GM12891 (cell line): ENCODE measurements around the gene ANO10.

Experiments used
- DNase-seq: peaks from one replicate; pipeline ENCODE4 v3.0.0; 2011; ENCODE audit warnings: low spot score; ENCODE audit not compliant: insufficient read length
- FAIRE-seq: peaks from 2 replicates; lab custom pipeline; 2011; peaks lifted over from hg19 to GRCh38; lab: Jason Lieb, UNC
- PAX5 ChIP-seq: IDR thresholded peaks from 2 replicates; pipeline ENCODE4 v1.6.1; 2011; ENCODE audit warnings: low read length, moderate library complexity, mild to moderate bottlenecking; ENCODE audit not compliant: insufficient read depth, severe bottlenecking
- POLR2A ChIP-seq: IDR thresholded peaks from 2 replicates; pipeline ENCODE4 v1.6.1; 2011; ENCODE audit warnings: low read depth, low read length, control low read depth
- POLR2AphosphoS5 ChIP-seq: IDR thresholded peaks from 2 replicates; pipeline ENCODE4 v1.6.1; 2011; ENCODE audit warnings: low read depth, low read length, control low read depth
- POU2F2 ChIP-seq: IDR thresholded peaks from 2 replicates; pipeline ENCODE4 v1.6.1; 2011; ENCODE audit warnings: low read depth, mild to moderate bottlenecking, control low read depth, low read length, moderate library complexity
- SPI1 ChIP-seq: IDR thresholded peaks from 2 replicates; pipeline ENCODE4 v1.6.1; 2011; ENCODE audit warnings: low read depth, low read length, control low read depth
- TAF1 ChIP-seq: IDR thresholded peaks from 2 replicates; pipeline ENCODE4 v1.6.1; 2011; ENCODE audit warnings: low read depth, low read length, control low read depth

Gene ANO10

DNA sequence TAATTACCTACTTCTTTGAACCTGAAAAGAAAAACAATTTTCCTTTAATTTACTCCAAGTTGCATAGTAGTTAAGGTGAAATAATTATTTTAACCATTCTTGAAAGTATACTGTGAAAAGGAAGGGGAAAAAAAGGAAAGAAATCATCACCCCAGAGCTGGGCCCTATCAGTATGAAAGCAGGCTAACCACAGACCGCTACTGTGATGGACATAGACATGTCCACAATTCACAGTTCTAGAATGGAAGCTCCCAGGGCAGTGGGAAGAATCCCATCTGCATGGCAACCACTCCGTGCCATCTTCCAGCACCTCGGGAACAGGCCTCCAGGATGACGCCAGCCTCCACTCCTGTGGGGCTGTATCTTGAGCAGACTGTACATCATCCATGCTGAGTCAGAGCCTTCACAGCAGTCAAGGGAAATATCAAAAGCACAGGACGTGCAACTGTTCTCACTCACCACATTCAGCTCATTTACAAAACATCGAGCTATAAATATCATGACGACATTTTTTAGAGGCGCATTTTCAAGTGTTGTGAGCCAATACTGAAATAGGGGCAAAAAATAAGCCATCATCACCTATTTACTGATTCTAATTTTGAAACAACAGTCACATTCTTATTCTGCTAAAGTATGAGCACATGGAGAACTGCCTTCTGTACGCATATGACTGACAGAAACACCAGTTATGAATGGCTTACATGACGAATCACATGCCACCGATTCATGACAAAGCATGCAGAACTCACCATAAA lies 215.7 kb downstream of the ANO10 start:
- TF ChIP-seq POLR2A (no peak), SPI1 (no peak), TAF1 (no peak), POLR2AphosphoS5 (no peak), PAX5 (no peak), POU2F2 (no peak)
- FAIRE-seq (no peak), DNase-seq (no peak)

DNA sequence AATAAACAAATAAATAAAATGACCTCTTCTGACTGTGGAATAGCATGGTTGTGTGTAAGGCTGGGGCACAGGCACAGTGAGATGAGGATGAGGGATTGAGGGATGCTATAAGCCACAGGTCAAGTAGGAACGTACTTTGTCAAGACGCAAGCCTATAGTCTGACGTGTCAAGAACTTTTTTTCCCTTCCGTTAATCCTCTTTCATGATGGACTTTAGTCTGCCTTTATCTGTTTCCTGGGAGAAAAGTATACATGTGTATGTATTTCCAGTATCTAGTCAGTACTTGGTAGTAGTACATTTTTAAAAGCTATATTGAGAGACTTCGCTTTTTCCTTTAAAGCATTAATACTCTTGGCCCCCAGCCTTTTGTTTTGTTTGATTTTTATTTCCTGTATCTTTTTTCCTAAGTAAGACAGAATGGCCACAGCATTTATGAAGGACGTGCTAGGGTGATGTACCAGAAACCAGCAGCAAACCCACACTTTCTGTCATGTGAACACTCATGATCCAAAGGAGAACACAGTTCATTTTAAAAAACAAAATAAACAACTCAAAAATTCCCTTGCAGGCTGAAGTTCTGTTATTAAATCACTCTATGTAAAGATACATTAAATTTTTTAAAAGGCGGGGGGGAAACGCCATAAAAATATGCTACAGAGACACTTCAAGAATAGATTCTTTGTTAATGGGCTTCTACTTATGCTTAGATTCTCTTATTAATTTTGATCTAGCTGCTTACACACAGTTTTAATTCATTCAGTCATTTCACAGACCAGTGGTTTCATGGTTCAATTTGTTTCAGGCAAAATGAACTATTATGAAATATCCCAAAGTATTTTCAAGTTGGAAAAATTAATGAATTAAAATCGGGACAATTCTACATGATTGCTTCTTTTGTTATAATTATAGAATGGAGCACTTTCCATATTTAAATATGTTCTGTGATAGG lies 220.8 kb downstream of the ANO10 start:
- FAIRE-seq (no peak), DNase-seq (no peak)
- TF ChIP-seq SPI1 (no peak), PAX5 (no peak), TAF1 (no peak), POLR2AphosphoS5 (no peak), POU2F2 (no peak), POLR2A (no peak)

DNA sequence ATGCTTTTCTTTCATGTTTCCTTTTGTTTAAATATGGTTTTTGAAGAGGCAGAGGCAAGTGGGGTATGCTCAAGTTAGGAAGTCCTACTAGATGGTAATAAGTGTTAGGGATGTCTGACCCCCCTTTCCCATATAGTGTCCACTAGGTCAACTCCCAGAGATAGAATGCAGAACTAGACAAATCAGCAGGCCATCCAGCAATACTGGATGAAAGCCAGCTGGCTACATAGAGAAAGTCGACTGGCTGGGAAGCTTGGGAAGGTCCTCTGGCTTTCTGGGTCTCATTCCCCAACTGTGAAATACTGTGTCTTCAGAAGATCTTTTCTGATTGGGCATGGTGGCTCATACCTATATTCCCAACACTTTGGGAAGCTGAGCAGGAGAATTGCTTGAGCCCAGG lies 221.6 kb downstream of the ANO10 start:
- no peak for DNase-seq
- no peak for TF ChIP-seq POU2F2
- no peak for TF ChIP-seq SPI1
- no peak for TF ChIP-seq PAX5
- TF ChIP-seq POLR2AphosphoS5 = no peak
- no peak for TF ChIP-seq TAF1
- no peak for TF ChIP-seq POLR2A
- no peak for FAIRE-seq

DNA sequence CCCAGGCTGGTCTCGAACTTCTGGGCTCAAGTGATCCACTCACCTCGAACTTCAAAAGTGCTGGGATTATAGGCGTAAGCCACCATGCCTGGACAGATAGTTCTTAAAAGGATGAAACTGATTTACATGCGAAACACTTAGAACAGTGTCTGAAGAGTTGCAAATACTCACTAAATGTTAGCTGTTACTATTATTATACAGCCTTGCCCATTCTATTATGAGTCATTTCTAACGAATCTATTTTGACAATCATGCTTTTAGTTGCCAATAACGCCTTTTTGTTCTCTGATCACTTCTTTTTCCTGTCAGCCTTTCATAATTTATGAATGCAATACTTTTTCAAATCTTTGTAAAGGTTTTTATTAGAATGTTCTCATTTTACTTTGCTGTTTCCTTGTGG lies 222.8 kb downstream of the ANO10 start:
- no peak for FAIRE-seq
- TF ChIP-seq SPI1 (no peak), POU2F2 (no peak), PAX5 (no peak), POLR2AphosphoS5 (no peak), POLR2A (no peak), TAF1 (no peak)
- DNase-seq = no peak

DNA sequence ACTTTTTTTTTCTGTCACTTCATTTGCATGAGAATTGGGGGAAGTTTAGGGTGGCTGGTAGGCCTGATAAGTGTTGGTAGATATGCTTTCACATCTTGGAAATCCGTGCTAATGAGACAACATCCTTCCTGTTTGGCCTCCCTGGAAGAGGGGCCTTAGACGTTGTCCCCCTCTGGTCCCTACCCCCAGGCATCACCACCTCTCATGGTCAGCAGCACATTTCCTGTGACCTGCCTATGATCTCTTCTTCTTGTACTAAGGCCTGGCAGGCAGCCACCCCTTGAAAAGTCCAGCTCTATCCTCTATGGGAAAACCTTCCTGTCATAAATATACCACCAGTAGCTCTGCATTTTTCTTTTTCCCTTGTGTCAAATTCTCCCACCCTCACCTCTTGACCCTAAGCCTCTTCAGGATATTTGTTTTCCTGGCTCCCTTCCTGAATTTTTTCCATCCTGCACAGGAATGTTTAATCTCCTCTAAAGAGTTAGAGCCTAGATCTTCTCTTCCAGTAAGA lies 227.7 kb downstream of the ANO10 start:
- DNase-seq (no peak), FAIRE-seq (no peak)
- no peak for TF ChIP-seq POLR2AphosphoS5
- no peak for TF ChIP-seq SPI1
- no peak for TF ChIP-seq PAX5
- no peak for TF ChIP-seq POLR2A
- no peak for TF ChIP-seq TAF1
- no peak for TF ChIP-seq POU2F2

DNA sequence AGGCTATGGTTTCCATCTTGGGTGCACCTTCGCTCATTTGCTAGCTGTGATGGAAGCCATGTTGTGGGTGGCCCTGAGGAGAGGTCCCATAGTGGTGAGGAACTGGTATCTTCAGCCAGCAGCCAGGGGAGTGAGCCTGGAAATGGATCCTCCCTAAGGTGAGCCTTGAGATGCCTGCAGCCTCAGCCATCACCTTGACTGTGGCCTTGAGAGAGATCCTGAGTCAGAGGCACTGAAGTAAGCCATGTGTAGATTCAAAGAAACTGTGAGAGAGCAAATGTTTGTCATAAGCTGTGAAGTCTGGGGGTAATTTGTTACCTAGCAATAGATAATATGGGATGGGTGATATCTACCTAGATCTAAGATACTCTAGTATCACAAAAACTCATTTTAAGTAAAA lies 230.2 kb downstream of the ANO10 start:
- TF ChIP-seq SPI1 (no peak), POLR2A (no peak), PAX5 (no peak), POLR2AphosphoS5 (no peak), POU2F2 (no peak), TAF1 (no peak)
- no peak for FAIRE-seq
- no peak for DNase-seq

DNA sequence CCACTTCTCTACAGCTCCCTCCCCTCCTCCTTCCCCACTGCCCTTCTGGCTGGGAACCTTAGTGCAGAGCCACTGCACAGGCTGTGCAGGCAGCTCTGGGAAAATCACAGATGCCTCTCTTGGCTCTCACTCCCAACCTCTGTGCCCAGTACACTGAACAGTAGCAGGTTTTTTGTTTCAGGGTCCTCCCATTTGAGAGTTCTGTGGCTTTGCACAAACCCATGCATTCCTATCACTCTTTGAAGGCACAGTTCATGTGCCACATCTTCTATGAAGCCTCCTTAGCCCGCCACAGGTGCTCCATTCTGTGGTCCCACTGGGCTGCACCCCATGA lies 231.6 kb downstream of the ANO10 start:
- DNase-seq = no peak
- FAIRE-seq = no peak
- TF ChIP-seq POLR2A (no peak), TAF1 (no peak), POLR2AphosphoS5 (no peak), PAX5 (no peak), POU2F2 (no peak), SPI1 (no peak)

DNA sequence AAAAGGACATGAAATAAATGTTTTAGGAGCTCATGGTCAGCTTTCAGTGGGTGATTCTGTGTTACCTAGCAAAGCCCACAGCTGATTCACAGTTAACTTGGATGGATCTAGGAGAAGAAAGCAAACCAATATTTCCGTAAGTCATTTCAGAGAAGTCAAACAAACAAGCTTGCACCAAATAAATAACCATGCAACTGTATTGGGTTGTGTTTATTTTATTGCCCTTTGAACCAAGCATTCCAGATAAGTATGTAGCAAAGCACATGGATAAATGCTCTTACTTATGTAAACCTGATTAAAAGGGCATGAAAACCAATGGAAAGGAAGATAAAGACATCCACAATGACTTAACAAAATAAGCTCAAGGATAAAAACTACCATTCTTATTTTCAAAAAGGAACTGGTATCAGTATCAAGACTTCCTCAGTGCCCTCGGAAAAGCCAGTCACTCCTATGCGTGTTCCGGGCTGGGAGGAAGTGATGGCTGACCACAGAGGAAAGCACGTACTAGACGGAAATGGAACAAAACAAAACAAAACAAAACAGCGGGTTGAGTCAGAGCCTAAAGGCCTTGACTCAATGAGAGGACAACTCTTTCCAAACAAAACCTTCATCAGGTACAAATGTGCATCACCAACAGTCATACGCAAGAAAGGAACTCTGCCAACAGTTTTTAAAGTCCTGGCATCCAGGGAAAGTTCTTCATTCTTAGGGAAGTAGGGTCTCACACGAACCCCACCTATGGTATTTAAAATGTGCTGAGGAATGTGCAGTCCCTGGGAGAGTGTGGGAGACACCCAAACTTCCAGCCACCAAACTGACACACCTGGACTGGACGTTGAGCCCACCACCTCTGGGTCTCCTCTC lies 232.2 kb downstream of the ANO10 start:
- no peak for DNase-seq
- no peak for FAIRE-seq
- no peak for TF ChIP-seq TAF1
- TF ChIP-seq POLR2A = no peak
- TF ChIP-seq POLR2AphosphoS5 = no peak
- peak; percentile 62 for TF ChIP-seq SPI1
- TF ChIP-seq POU2F2 = no peak

DNA sequence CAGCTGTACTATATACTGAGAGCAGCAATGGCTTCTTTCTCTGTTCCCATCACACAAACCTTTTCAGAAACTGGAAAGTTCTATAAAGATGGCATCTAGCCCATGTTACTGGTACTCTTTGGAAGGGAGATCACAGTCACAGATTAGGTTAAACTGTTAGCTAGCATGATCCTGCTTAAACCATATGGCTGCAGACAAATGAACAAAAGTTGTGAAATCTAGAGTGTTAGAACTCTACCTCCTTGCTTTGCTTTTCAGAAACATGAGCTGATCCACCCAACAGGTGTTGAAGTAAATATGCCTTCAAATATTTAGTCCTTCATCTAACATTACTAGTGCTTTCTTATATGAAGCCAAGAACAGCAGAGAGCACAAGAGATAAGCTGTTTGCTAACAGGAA lies 232.9 kb downstream of the ANO10 start:
- no peak for TF ChIP-seq SPI1
- no peak for TF ChIP-seq POLR2A
- no peak for TF ChIP-seq PAX5
- no peak for TF ChIP-seq POU2F2
- no peak for TF ChIP-seq POLR2AphosphoS5
- TF ChIP-seq TAF1 = no peak
- FAIRE-seq = no peak
- DNase-seq = no peak
